Measurements from ENCODE around the gene IGSF23. TPM values are rescaled to one million over a fixed set of nuclear protein-coding genes. Genes with fewer than 3 reads are reported as not detected.

Gene IGSF23
- total RNA-seq, 1 experiment from 2014 or later = not detected

DNA sequence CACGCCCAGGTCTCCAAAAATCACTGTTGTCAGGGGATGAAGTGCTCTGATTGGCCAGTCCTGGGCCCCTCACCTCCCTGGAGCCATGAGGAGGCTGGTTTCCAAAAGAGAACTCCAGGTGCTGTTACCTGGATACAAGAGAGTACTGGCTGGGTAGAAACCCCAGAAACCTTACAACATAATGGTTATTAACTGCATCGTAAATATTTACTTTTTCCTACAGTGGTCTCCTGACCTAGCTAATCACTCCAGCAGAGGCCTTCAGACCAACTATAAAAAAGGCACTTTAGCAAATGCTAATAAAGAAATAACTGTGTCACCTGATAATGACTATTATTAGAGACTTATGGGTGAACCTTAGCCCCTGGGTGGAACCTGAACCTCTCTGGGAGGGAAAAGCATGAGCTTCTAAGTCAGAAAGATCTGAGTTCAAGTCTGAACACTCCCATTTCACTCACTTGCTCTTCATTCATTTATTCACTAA lies 1.5 kb upstream of the IGSF23 start:
- no peak for DNase-seq
- H3K79me2 ChIP-seq (ENCODE audit: insufficient read depth, low read length) = no peaks in the 10 kb centered on the region
- no peak overlapping the region for H4K91ac ChIP-seq (ENCODE audit: insufficient read length, low read depth, low read length)
- H2BK20ac ChIP-seq (ENCODE audit: low read depth, low read length, poor library complexity, severe bottlenecking) = no peak overlapping the region
- H3K4me1 ChIP-seq (ENCODE audit: insufficient read depth, low read length) = peaks cover 4% of the 10 kb centered on the region; the same call in 1 of the 2 replicates
- no peaks in the 10 kb centered on the region; the same call in 1 of the 2 replicates for H3K27me3 Mint-ChIP-seq (ENCODE audit: low read depth)
- H4K8ac ChIP-seq (replicated peaks; ENCODE audit: insufficient read length, low read depth, low read length) = no peak overlapping the region
- H3K9me3 ChIP-seq (ENCODE audit: control insufficient read depth, low read depth, low read length) = no peaks in the 10 kb centered on the region
- H3K9me3 Mint-ChIP-seq = no peaks in the 10 kb centered on the region; a peak in 1 of 5 replicates
- TF ChIP-seq, protein P1, sequence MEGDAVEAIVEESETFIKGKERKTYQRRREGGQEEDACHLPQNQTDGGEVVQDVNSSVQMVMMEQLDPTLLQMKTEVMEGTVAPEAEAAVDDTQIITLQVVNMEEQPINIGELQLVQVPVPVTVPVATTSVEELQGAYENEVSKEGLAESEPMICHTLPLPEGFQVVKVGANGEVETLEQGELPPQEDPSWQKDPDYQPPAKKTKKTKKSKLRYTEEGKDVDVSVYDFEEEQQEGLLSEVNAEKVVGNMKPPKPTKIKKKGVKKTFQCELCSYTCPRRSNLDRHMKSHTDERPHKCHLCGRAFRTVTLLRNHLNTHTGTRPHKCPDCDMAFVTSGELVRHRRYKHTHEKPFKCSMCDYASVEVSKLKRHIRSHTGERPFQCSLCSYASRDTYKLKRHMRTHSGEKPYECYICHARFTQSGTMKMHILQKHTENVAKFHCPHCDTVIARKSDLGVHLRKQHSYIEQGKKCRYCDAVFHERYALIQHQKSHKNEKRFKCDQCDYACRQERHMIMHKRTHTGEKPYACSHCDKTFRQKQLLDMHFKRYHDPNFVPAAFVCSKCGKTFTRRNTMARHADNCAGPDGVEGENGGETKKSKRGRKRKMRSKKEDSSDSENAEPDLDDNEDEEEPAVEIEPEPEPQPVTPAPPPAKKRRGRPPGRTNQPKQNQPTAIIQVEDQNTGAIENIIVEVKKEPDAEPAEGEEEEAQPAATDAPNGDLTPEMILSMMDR (conservative IDR thresholded peaks at IDR 0.05) = no peak
- no peak overlapping the region for H3K56ac ChIP-seq (ENCODE audit: insufficient read length, low read depth, low read length)
- no peak overlapping the region for H2BK5ac ChIP-seq (ENCODE audit: insufficient read length, low read length)
- H3K14ac ChIP-seq (ENCODE audit: insufficient read depth, low read length) = no peak overlapping the region
- peaks cover 0 to 4% (median 1%) of the 10 kb centered on the region in 3 experiments; a peak in 2 of 7 replicates for H3K36me3 Mint-ChIP-seq (ENCODE audit: insufficient read depth in 1 of 3, low read depth in 3 of 3)
- H3K27ac Mint-ChIP-seq = no peak overlapping the region
- no peak overlapping the region for H3K27ac ChIP-seq (ENCODE audit: insufficient read length, low read depth, low read length)
- no peak overlapping the region for H2BK15ac ChIP-seq (ENCODE audit: low read depth, low read length)
- H3K4me1 Mint-ChIP-seq = peaks cover 19% of the 10 kb centered on the region in 2 experiments
- H2AK5ac ChIP-seq (ENCODE audit: insufficient read length, low read length) = no peak overlapping the region
- H3K4me2 ChIP-seq (ENCODE audit: insufficient read depth, insufficient read length, low read length) = no peak overlapping the region
- no peak overlapping the region for H3K4me3 Mint-ChIP-seq
- no peak overlapping the region for H4K5ac ChIP-seq (ENCODE audit: insufficient read length, low read depth, low read length)
- no peak overlapping the region for H3K4ac ChIP-seq (ENCODE audit: low read depth, low read length)
- H2BK120ac ChIP-seq (ENCODE audit: low read depth, low read length, poor library complexity, severe bottlenecking) = no peak overlapping the region
- no CpG with 5 or more reads among the region's 2 CpGs for WGBS (ENCODE audit: extremely low coverage, insufficient read length, low lambda C conversion rate)
- no peak overlapping the region for H2BK12ac ChIP-seq (ENCODE audit: insufficient read length, low read depth, low read length)
- H2AFZ ChIP-seq (ENCODE audit: low read length) = no peak overlapping the region
- no peak overlapping the region for H3K9ac ChIP-seq (ENCODE audit: extremely low read depth, insufficient read length, low read length)
- no peak overlapping the region for H3K23ac ChIP-seq (ENCODE audit: insufficient read length, low read depth, low read length)
- no peaks in the 10 kb centered on the region for H3K79me1 ChIP-seq (ENCODE audit: insufficient read depth, low read depth, low read length, poor library complexity, severe bottlenecking)
- H3K27me3 ChIP-seq (ENCODE audit: insufficient read depth, low read length) = no peaks in the 10 kb centered on the region
- no peaks in the 10 kb centered on the region for H3K23me2 ChIP-seq (ENCODE audit: insufficient read length, low read depth, low read length, poor library complexity, severe bottlenecking)
- H4K20me1 ChIP-seq (ENCODE audit: control insufficient read depth, insufficient read depth, insufficient read length) = no peaks in the 10 kb centered on the region
- no peak overlapping the region for H3T11ph ChIP-seq (ENCODE audit: low read length)
- H3K18ac ChIP-seq (ENCODE audit: insufficient read length, low read depth, low read length) = no peak overlapping the region

All from H9 (cell line).